Measurements from ENCODE around the gene IGFN1.

- TF ChIP-seq CTCF (IDR thresholded peaks at IDR 0.05; ENCODE audit: extremely low read depth in 1 of 2, insufficient read depth in 1 of 2, low read depth in 1 of 2, low read length in 2 of 2), result no peak
- no peak for TF ChIP-seq EZH2 (IDR thresholded peaks at IDR 0.05; ENCODE audit: borderline replicate concordance, low read depth, low read length, severe bottlenecking)
- no peak for TF ChIP-seq POLR2A (IDR thresholded peaks at IDR 0.05; ENCODE audit: low read depth, low read length)
- no peak for TF ChIP-seq MAX (IDR thresholded peaks at IDR 0.05; ENCODE audit: insufficient read depth, insufficient read length)
- TF ChIP-seq POLR2AphosphoS5 (IDR thresholded peaks at IDR 0.05; ENCODE audit: insufficient read depth, low read depth, low read length), result no peak
These were observed 14.4 kb downstream of the IGFN1 start for GRCh38 chr1:201205036-201205435.

All from endothelial cell of umbilical vein (primary cell).